NCI-H524 (cell line): ENCODE measurements around the gene RMND1.
"Not testable (repeated sequence)": the region's sequence is repeated elsewhere in the genome, so short reads cannot be mapped to it uniquely, and the experiment has no call there.

ENCODE experiments used
- DNase-seq, 2 experiments: peaks; one replicate each; lab custom pipeline; 2025; lab: John Stamatoyannopoulos, UW

Gene RMND1

GRCh38 chr6:151385177-151385576 is 66.7 kb downstream of the RMND1 start:
- DNase-seq, result no peak

GRCh38 chr6:151384151-151384550 is 67.8 kb downstream of the RMND1 start:
- DNase-seq, result no peak

- DNase-seq, result not testable (repeated sequence)
Observed at GRCh38 chr6:151382631-151383030, 69.3 kb downstream of the RMND1 start.

- no peak for DNase-seq
Observed at GRCh38 chr6:151381722-151382121, 70.2 kb downstream of the RMND1 start.

GRCh38 chr6:151380848-151381205 is 71.1 kb downstream of the RMND1 start:
- DNase-seq, result no peak

GRCh38 chr6:151379933-151380847 is 71.7 kb downstream of the RMND1 start:
- no peak for DNase-seq

GRCh38 chr6:151377095-151377494 is 74.8 kb downstream of the RMND1 start:
- no peak for DNase-seq

- DNase-seq, result no peak
Observed at GRCh38 chr6:151376440-151376839, 75.5 kb downstream of the RMND1 start.

- no peak for DNase-seq
Observed at GRCh38 chr6:151375833-151376232, 76.1 kb downstream of the RMND1 start.

- DNase-seq, result no peak
Observed at GRCh38 chr6:151374036-151374683, 77.8 kb downstream of the RMND1 start.

- DNase-seq, result no peak
Observed at GRCh38 chr6:151372164-151372563, 79.8 kb downstream of the RMND1 start.

GRCh38 chr6:151370509-151371078 is 81.3 kb downstream of the RMND1 start:
- DNase-seq, result no peak

- no peak for DNase-seq
Observed at GRCh38 chr6:151365233-151365632, 86.7 kb downstream of the RMND1 start.

- no peak for DNase-seq
Observed at GRCh38 chr6:151359486-151359885, 92.4 kb downstream of the RMND1 start.

- DNase-seq, result no peak
Observed at GRCh38 chr6:151358475-151358874, 93.5 kb downstream of the RMND1 start.

- no peak for DNase-seq
Observed at GRCh38 chr6:151357758-151358436, 94.0 kb downstream of the RMND1 start.

GRCh38 chr6:151356983-151357382 is 94.9 kb downstream of the RMND1 start:
- DNase-seq, result not testable (repeated sequence)
